ENCODE measurements around the gene KREMEN1.

KREMEN1 gene

GRCh38 chr22:29072979-29073617, at the start of gene KREMEN1:
Gene KREMEN1, plus strand, starts transcription at chr22:29073035. Its CDS starts 96 bp downstream, at chr22:29073131.
- Histone ChIP-seq H4K20me1 (ENCODE audit: insufficient read depth) (no peaks in the 10 kb centered on the region), H3K4me1 (ENCODE audit: low read depth, poor library complexity, severe bottlenecking) (peaks cover 7% of the 10 kb centered on the region), H2AFZ (ENCODE audit: low read depth) (peak within 1 kb of the TSS; percentile 79; the same call in 1 of the 2 replicates), H3K27ac (no peak within 1 kb of the TSS), H3K4me3 (IDR thresholded peaks at IDR 0.05; ENCODE audit: insufficient read depth, low read depth, low read length) (no peak within 1 kb of the TSS), H3K79me2 (ENCODE audit: insufficient read depth, low read depth) (no peaks in the 10 kb centered on the region), H3K9ac (peak within 1 kb of the TSS; percentile 27; the same call in 1 of the 2 replicates), H3K27me3 (ENCODE audit: insufficient read depth, low read depth) (no peaks in the 10 kb centered on the region), H3K36me3 (ENCODE audit: insufficient read depth) (no peaks in the 10 kb centered on the region), H3K4me2 (peak within 1 kb of the TSS; percentile 73)
- TF ChIP-seq CTCF (conservative IDR thresholded peaks at IDR 0.05; ENCODE audit: low read depth, low read length), result no peak

GRCh38 chr22:29023172-29023796, 49.6 kb upstream of the KREMEN1 start:
- H3K27me3 ChIP-seq (ENCODE audit: insufficient read depth, low read depth), result no peaks in the 10 kb centered on the region
- H3K4me2 ChIP-seq, result no peak overlapping the region
- H3K9ac ChIP-seq, result no peak overlapping the region
- H3K36me3 ChIP-seq (ENCODE audit: insufficient read depth), result no peaks in the 10 kb centered on the region
- H3K79me2 ChIP-seq (ENCODE audit: insufficient read depth, low read depth), result no peaks in the 10 kb centered on the region
- no peak overlapping the region for H2AFZ ChIP-seq (ENCODE audit: low read depth)
- H4K20me1 ChIP-seq (ENCODE audit: insufficient read depth), result no peaks in the 10 kb centered on the region
- no peak overlapping the region for H3K4me3 ChIP-seq (IDR thresholded peaks at IDR 0.05; ENCODE audit: insufficient read depth, low read depth, low read length)
- H3K27ac ChIP-seq, result no peak overlapping the region
- TF ChIP-seq CTCF (conservative IDR thresholded peaks at IDR 0.05; ENCODE audit: low read depth, low read length), result no peak
- H3K4me1 ChIP-seq (ENCODE audit: low read depth, poor library complexity, severe bottlenecking), result no peaks in the 10 kb centered on the region

- Histone ChIP-seq H2AFZ (ENCODE audit: low read depth) (no peak overlapping the region), H3K27me3 (ENCODE audit: insufficient read depth, low read depth) (no peaks in the 10 kb centered on the region), H3K27ac (no peak overlapping the region), H3K4me2 (no peak overlapping the region), H3K9ac (no peak overlapping the region), H3K4me3 (IDR thresholded peaks at IDR 0.05; ENCODE audit: insufficient read depth, low read depth, low read length) (no peak overlapping the region), H3K36me3 (ENCODE audit: insufficient read depth) (no peaks in the 10 kb centered on the region), H3K79me2 (ENCODE audit: insufficient read depth, low read depth) (no peaks in the 10 kb centered on the region), H4K20me1 (ENCODE audit: insufficient read depth) (no peaks in the 10 kb centered on the region), H3K4me1 (ENCODE audit: low read depth, poor library complexity, severe bottlenecking) (no peaks in the 10 kb centered on the region)
- no peak for TF ChIP-seq CTCF (conservative IDR thresholded peaks at IDR 0.05; ENCODE audit: low read depth, low read length)
These were observed 46.3 kb upstream of the KREMEN1 start for GRCh38 chr22:29026579-29026978.

GRCh38 chr22:29028468-29028867, 44.4 kb upstream of the KREMEN1 start:
- no peak for TF ChIP-seq CTCF (conservative IDR thresholded peaks at IDR 0.05; ENCODE audit: low read depth, low read length)
- Histone ChIP-seq H3K27me3 (ENCODE audit: insufficient read depth, low read depth) (no peaks in the 10 kb centered on the region), H3K9ac (no peak overlapping the region), H3K4me2 (no peak overlapping the region), H3K27ac (no peak overlapping the region), H3K4me3 (IDR thresholded peaks at IDR 0.05; ENCODE audit: insufficient read depth, low read depth, low read length) (no peak overlapping the region), H3K4me1 (ENCODE audit: low read depth, poor library complexity, severe bottlenecking) (no peaks in the 10 kb centered on the region), H3K79me2 (ENCODE audit: insufficient read depth, low read depth) (no peaks in the 10 kb centered on the region), H2AFZ (ENCODE audit: low read depth) (no peak overlapping the region), H4K20me1 (ENCODE audit: insufficient read depth) (no peaks in the 10 kb centered on the region), H3K36me3 (ENCODE audit: insufficient read depth) (no peaks in the 10 kb centered on the region)
